ENCODE data around the gene E4F1.

GRCh38 chr16:2229091-2229490, 5.7 kb downstream of the E4F1 start:
- no peak for TF ChIP-seq POLR2A (IDR thresholded peaks at IDR 0.05; ENCODE audit: low read length)
- TF ChIP-seq GATA1 (IDR thresholded peaks at IDR 0.05; ENCODE audit: low read depth, low read length): no peak
